GM18870 (cell line): ENCODE data around the gene HBD.

Source experiments
- ATAC-seq: cut with Tn5 transposase; IDR thresholded peaks from one replicate; pipeline ENCODE4 v1.9.1; 2021; ENCODE audit warnings: moderate library complexity; ENCODE audit not compliant: unreplicated experiment

HBD gene

DNA sequence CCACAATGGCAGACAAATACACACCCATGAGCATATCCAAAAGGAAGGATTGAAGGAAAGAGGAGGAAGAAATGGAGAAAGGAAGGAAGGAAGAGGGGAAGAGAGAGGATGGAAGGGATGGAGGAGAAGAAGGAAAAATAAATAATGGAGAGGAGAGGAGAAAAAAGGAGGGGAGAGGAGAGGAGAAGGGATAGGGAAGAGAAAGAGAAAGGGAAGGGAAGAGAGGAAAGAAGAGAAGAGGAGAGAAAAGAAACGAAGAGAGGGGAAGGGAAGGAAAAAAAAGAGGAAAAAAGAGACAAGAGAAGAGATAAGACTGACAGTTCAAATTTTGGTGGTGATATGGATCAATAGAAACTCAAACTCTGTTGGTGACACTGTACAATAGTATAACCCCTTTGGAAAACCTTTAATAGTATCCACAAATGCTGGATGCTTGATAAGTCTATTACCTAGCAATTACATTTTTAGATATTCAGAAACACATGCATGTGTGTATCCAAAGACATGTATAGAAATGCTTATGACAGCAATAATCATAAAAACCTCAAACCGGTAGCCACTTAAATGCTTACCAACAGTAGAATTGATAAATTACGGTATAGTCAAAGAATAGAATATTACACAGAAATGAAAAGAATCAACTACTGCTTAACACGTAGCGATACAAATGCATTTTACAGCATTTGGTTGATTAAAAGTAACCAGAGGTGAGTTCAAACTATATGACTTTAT lies 1.2 kb upstream of the HBD start:
- ATAC-seq: no peak

DNA sequence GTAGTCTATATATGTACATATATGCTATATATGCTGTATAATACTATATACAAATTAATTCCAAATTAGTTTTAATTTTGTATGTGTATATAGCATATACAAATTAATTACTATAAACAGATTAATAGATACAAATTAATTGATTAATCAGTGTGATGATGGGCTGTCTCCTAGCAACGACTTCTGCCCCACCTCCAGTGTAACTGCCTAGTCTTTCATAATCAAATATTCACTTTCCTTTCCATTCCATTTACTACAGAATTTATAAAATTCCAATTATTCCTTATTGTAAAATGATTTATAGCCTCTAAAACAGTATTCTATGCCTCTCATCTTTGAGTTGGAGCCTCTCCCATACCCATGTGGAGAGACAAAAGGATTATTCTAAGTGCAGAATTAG lies 976 bp downstream of the HBD start:
- no peak for ATAC-seq

DNA sequence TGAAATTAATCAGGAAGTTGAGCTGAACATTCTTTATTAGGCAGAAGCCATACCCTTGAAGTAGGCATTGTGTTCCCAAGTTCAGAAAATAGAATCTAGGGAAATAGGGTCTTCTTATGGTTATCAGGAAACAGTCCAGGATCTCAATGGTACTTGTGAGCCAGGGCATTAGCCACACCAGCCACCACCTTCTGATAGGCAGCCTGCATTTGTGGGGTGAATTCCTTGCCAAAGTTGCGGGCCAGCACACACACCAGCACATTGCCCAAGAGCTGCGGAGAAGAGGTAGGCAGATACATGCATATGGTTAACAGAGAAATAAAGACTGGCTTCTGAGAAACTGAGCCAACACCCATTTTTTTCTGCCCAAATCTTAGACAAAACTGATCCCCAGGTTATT lies 1.5 kb downstream of the HBD start:
- no peak for ATAC-seq

DNA sequence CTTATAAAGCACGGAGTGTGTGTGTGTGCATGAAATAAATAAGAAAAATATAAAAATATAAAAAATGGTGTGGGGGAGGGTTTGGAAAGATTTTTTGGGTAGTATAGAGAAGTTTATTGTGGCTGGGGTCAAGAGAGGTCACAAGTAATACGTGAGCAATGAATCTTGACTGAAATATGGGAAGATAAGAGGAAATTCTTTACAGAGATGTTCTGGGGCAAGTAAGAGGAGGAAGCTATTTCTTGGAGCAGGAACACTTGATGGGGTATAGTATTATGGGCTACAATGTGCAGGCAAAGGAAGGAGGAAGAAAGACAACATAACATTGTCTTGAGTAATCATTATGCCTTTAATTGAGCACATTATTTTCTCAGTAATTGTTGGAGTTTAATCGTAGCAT lies 2.1 kb downstream of the HBD start:
- ATAC-seq: no peak

DNA sequence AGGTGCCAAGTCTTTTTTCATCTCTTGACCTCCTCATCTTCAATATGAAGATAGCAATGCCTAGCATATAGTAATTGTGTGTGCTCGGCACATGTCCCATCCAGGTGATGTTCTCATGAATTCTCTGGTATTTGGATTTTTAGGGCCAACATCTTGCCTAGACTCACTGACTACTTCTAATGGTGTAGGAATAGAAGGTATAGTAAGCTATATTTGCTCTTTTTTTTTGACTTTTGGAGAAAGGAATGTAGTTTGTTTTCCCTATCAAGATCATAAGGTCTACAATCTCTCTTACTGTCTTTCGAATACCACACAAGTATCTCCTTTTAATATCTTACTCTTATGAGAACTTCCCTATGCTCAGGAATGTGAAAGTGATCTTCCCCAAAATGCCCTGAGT lies 3.2 kb downstream of the HBD start:
- ATAC-seq: no peak

DNA sequence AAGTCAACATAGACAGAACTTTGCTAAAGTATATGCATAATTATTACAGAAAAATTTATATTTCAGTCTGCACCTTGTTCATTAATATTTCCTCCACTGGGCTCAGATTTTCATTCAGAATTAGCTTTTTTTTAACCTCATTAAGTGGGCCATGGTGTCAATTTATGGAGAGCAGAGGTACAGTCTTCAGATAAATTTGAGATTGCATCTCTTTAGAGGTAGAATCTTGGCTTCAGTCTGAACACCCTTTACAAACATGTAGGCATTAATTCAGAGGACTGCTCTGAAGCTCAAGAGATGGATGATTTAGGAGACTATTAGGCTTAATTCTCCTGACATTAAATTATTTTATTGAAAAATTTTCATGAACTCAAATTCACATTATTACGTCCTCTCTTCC lies 4.0 kb downstream of the HBD start:
- no peak for ATAC-seq

DNA sequence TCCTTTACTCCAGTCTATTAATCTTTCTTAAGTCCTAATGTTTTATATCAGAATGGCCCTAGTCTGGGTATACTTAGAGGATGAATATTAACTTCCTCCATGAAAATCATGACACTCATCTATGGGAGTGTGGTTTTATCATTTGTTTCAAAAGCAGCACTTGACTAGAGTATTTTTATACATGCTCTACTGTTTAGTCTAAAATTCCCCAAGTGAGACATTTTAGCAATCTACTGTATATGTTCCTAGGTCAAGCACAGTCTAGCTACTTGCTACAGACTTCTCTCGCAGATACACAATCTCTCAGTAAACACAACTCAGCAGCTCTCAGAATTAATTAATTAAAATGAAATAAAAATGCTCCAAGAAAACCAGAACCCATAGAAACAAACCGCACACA lies 4.5 kb downstream of the HBD start:
- no peak for ATAC-seq

DNA sequence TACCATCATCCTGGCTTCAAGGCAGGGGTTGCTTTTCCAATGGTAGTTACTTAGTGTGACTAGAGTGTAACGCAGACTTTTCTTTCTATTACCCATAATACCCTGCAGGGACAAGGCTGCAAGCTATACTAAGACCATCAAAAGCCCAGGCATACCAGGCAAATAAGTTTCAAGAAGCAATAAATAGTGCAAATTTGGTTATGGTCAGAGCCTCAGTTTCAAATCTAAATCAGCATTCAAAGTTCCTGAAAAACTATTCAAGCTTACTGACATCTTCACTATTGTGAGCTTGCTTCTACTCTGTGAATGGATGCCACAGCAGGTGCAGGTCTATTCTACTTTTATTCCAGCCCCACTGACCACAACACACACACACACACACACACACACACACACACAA lies 4.9 kb downstream of the HBD start:
- ATAC-seq: no peak

DNA sequence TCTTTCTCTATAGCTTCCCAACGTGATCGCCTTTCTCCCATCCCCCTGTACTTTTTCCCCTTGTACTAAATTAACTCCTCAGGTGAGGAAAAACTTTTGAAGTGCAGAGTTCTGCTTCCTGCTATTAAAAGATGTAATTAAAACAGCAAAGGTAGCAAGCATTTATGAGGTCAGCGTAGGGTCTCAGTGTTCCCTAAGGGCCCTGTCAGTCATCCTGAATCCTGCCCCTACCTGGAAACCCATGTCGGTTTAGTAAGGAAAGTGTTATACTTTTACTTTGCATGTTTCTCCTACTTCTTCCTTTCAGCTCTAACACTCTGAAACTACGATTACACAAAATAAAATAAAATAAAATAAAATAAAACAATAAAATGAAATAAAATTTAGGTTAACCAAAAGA lies 6.2 kb downstream of the HBD start:
- no peak for ATAC-seq

DNA sequence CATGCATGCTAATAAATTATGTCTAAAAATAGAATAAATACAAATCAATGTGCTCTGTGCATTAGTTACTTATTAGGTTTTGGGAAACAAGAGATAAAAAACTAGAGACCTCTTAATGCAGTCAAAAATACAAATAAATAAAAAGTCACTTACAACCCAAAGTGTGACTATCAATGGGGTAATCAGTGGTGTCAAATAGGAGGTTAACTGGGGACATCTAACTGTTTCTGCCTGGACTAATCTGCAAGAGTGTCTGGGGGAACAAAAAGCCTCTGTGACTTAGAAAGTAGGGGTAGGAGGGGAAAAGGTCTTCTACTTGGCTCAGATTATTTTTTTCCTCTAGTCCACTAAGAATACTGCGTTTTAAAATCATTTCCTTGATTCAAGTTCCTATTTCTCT lies 6.6 kb downstream of the HBD start:
- no peak for ATAC-seq

DNA sequence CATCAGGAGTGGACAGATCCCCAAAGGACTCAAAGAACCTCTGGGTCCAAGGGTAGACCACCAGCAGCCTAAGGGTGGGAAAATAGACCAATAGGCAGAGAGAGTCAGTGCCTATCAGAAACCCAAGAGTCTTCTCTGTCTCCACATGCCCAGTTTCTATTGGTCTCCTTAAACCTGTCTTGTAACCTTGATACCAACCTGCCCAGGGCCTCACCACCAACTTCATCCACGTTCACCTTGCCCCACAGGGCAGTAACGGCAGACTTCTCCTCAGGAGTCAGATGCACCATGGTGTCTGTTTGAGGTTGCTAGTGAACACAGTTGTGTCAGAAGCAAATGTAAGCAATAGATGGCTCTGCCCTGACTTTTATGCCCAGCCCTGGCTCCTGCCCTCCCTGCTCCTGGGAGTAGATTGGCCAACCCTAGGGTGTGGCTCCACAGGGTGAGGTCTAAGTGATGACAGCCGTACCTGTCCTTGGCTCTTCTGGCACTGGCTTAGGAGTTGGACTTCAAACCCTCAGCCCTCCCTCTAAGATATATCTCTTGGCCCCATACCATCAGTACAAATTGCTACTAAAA lies 7.5 kb downstream of the HBD start, which contains the start of gene HBB:
Gene HBB, minus strand, starts transcription at position 340 of the 579 bp plus-strand sequence. Its CDS starts 50 bp downstream, at position 290.
- ATAC-seq: no peak

DNA sequence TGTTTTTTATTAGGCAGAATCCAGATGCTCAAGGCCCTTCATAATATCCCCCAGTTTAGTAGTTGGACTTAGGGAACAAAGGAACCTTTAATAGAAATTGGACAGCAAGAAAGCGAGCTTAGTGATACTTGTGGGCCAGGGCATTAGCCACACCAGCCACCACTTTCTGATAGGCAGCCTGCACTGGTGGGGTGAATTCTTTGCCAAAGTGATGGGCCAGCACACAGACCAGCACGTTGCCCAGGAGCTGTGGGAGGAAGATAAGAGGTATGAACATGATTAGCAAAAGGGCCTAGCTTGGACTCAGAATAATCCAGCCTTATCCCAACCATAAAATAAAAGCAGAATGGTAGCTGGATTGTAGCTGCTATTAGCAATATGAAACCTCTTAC lies 8.8 kb downstream of the HBD start:
- ATAC-seq: no peak

DNA sequence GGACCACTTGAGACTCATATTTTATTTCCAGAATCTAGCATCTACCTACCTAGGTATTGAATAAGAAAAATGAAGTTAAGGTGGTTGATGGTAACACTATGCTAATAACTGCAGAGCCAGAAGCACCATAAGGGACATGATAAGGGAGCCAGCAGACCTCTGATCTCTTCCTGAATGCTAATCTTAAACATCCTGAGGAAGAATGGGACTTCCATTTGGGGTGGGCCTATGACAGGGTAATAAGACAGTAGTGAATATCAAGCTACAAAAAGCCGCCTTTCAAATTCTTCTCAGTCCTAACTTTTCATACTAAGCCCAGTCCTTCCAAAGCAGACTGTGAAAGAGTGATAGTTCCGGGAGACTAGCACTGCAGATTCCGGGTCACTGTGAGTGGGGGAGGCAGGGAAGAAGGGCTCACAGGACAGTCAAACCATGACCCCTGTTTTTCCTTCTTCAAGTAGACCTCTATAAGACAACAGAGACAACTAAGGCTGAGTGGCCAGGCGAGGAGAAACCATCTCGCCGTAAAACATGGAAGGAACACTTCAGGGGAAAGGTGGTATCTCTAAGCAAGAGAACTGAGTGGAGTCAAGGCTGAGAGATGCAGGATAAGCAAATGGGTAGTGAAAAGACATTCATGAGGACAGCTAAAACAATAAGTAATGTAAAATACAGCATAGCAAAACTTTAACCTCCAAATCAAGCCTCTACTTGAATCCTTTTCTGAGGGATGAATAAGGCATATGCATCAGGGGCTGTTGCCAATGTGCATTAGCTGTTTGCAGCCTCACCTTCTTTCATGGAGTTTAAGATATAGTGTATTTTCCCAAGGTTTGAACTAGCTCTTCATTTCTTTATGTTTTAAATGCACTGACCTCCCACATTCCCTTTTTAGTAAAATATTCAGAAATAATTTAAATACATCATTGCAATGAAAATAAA lies 9.5 kb downstream of the HBD start:
- ATAC-seq: no peak

DNA sequence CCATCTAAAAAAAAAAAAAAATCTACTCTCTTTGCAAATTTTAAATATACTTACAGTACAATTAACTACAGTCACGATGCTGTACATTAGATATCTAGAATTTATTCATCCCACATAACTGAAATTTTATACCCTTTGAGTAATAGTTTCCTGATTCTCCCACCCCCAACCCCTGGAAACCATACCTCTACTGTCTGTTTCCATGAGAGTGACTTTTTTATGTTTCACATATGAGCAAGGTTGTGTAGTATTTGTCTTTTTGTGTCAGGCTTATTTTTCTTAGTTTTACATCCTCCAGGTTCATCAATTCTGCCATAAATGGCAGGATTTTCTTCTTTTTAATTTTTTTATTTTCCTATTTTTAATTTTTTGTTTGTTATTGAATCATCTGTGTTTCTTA lies 10.6 kb downstream of the HBD start:
- no peak for ATAC-seq

DNA sequence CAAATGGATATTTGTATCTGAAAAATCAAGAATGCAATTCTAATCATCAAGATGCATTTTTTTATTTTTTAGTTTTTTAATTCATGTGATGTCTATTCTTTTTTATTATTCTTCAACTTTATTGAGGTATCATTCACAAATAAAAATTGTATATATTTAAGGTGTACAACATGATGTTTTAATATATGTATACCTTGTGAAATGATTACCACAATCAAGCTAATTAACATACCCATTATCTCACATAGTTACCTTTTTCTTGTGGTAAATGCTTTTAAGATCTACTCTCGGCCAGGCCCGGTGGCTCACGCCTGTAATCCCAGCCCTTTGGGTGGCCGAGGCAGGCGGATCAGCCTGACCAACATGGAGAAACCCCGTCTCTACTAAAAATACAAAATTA lies 11.1 kb downstream of the HBD start:
- ATAC-seq: no peak

DNA sequence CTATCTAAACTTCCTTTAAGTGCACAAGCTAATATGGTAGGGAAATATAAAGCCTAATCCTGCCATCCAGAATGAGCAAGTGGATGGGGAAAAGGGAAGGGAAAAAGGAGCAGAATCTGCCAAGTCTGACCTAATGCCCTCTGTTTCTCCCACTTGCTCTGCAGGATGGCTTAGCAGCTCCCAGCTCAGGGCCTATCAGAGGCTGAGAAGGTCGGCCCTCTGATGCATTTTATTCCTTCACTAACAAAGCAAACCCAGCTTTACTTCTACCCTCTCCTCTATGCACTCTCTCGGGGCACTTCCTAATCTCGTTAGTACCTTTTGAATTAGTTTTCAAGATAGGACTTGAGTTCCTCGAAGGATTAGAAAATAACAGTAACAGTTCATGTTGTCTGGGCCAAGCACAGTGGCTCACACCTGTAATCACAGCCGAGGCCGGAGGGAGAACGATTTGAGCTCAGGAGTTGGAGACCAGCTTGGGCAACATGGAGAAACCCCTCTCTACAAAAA lies 23.9 kb downstream of the HBD start:
- ATAC-seq: no peak

DNA sequence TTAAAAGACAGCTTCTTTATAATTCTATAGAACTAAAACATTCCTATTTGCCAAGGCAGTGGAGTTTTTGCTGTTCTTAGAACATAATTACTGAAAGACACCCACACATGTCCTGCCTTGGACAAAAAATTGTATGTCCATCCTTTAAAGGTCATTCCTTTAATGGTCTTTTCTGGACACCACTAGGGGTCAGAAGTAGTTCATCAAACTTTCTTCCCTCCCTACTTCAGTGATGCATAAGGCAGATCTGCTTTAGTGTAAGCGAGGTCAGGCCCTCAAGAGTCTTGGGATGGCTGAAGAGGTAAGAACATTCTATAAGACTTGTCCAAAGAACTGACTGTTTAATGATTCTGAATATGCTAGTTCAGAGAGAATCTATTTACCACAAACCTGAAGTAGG lies 29.5 kb downstream of the HBD start:
- peak; percentile 67 for ATAC-seq

DNA sequence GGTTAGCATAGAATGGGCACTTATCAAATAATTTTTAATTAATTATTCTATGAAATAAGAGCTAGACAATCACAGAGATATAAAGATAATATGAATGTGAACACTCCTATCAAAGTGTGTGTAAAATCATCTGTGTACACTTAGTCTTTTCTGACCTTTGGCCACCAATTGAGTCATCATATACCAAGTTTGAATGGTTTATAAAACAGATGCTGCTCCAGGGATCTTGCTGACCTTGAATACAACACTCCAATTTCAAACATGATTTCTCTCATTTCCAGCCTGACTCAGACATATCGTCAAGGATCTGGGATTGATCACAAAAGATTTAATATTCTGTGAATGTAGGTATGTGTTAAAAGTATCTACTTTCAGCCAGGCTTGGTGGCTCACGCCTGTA lies 30.9 kb downstream of the HBD start:
- ATAC-seq: no peak

DNA sequence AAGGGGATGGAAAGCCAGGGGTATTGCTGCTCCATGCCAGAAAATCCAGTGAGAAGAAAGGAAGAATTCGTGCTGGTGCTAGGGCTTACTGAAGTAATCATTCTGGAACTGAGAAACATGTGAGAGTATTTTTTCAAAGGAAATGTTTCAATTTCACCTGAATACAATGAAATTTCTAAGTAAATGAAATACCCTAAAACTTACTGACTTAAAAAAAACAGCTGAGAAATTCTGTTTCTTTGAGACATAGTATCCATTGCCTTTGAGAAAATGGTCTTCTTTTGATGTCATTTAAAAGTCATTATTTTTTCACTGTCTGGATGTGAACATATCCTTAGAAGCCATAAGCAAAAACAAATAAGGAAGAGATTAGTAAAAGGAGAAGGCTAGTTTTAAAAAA lies 33.7 kb downstream of the HBD start, which contains the start of gene OR51V1:
Gene OR51V1, minus strand, starts transcription at position 101 of the 400 bp plus-strand sequence. Its CDS starts 0 bp downstream, at position 101.
- ATAC-seq: no peak

DNA sequence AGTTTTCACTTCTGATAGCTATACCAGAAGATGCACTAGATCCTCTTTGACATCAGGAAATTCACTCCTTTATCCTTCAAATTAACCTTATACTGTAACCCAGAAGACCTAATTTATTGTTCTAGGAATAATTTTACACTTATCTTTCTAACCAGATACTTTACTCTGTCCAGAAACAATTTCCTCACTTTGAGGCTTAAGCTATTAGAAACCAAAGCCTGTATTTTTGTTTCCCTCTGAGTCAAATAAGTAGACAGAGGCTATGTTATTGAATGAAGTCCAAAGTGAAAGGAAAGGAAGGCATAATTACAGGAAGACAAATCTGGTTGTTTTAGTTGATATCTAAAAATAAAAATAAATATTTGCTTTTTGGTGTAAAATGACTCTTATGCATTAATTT lies 36.0 kb downstream of the HBD start:
- no peak for ATAC-seq

DNA sequence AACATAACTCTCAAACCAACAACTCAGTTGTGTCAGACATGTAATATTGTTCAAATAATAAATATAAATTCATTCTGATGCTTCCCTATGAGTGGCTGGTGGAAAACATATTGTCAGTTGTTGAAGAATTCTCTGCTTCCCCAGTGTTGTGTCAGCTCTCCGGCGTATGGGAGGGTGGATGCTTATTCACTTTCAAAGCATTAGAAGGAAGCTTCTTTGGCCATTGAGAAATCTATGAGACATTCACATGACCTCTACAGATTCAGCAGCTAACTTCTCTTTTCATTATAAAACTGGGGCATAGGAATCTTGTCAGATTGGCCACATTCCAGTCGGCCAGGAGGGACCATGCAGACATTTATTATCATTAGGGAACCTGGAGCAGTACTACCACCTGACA lies 36.7 kb downstream of the HBD start:
- no peak for ATAC-seq

DNA sequence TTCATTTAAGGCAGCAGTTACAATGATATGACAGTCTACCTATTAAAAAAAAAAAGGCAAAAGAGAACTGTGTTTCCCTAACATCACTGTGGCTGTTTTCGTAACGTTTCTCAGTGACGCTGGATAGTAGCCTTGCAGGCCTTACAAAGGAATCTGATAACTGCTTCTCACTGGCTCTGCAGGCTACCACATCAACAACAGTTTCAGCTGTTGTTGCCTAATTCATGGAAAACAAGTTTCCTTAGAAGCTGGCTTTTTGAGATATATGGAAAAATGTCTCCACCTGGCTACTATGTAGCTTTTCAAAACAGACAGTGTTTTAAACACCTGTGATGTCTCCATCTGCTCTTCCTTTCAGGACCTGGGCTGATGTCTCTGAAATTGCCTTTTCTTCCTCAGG lies 37.6 kb downstream of the HBD start:
- ATAC-seq: no peak
